Ishikawa (cell line): ENCODE measurements around the gene S100A5.

ENCODE experiments used
- CEBPB ChIP-seq: IDR thresholded peaks from 2 replicates; pipeline ENCODE4 v1.6.1; 2012
- YY1 ChIP-seq: IDR thresholded peaks from 2 replicates; pipeline ENCODE4 v1.6.1; 2012; ENCODE audit warnings: low read depth

DNA sequence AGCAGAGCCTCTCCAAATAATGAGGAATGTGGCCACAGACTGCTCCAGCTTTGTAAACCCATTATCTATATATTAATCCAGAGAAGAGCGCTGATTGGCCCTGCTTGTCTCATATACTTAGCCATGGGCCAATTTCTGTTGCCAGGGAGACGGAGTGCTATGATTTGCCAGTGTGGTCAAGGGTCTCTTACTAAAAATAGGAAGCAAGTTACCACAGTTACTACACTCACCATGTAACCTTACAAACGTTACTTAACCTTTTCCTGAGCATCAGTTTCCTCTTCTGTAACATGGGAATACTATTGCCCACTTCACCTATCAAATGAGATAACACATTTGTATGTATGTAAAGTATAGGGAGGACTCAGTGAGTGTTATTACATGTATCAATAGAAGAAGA, 32.6 kb upstream of the S100A5 start:
- TF ChIP-seq YY1 = no peak
- no peak for TF ChIP-seq CEBPB
